Esophagus squamous epithelium (tissue), 5 donors: ENCODE results near the gene MAGOH. TPM values are rescaled to one million over a fixed set of nuclear protein-coding genes. Genes with fewer than 3 reads are reported as not detected.

Experiments used
- DNase-seq: peaks from one replicate; lab custom pipeline; 2025; lab: John Stamatoyannopoulos, UW
- H3K27ac ChIP-seq, 4 donors: fragments of 200-600 bp; sonication (generic); one replicate each; pipeline ENCODE4 v1.5.1; 2016 to 2019; ENCODE audit warnings: mild to moderate bottlenecking in 1 of 4
- H3K27me3 ChIP-seq, 4 donors: fragments of 200-600 bp; sonication (generic); 1 replicate in 3 of 4; 2 replicates in 1 of 4; pipeline versions ENCODE4 v1.5.1 to v1.6.0; 2017 to 2021; ENCODE audit warnings: antibody characterized with exemption in 1 of 4
- H3K36me3 ChIP-seq, 3 donors: fragments of 200-600 bp; sonication (generic); one replicate each; pipeline ENCODE4 v1.5.1; 2016 to 2019
- H3K4me1 ChIP-seq, 3 donors: fragments of 200-600 bp; sonication (generic); one replicate each; pipeline ENCODE4 v1.5.1; 2017 to 2019
- H3K4me3 ChIP-seq, 4 donors: fragments of 200-600 bp; sonication (generic); 1 replicate in 3 of 4; 2 replicates in 1 of 4; pipeline ENCODE4 v1.5.1; 2016 to 2019; ENCODE audit warnings: mild to moderate bottlenecking in 2 of 4, moderate library complexity in 1 of 4
- H3K9me3 ChIP-seq, 3 donors: fragments of 200-600 bp; sonication (generic); one replicate each; pipeline ENCODE4 v1.5.1; 2016 to 2019
- POLR2A ChIP-seq, 4 donors: fragments of 450-650 bp; IDR thresholded peaks; one replicate each; pipeline ENCODE4 v1.6.1; 2017; ENCODE audit warnings: antibody characterized with exemption in 4 of 4, mild to moderate bottlenecking in 4 of 4, moderate library complexity in 3 of 4
- WGBS, 2 donors: methylation state at CpG; one replicate each; pipeline ENCODE4 v1.1.5; 2018; 5-methylcytosine and 5-hydroxymethylcytosine counted together
- intact Hi-C: fragments of 100-400 bp; cut with DNase I; formaldehyde crosslinking; loops from one replicate; pipeline ENCODE4 v1.15.0; 2022
- total RNA-seq, 4 donors: library from RNA; depleted of rRNA; stranded (reverse); fragments of >200 nt; gene quantifications; one replicate each; pipeline ENCODE4 v1.1.0, GENCODE V29; 2016
- TF ChIP-seq, protein P1 (sequence below), 6 experiments: fragments of 450-650 bp in 4 of 6; fragments of 200-600 bp in 2 of 6; sonication (generic) in 2 of 6; IDR thresholded peaks; one replicate each; pipeline ENCODE4 v1.5.1; 2016 to 2019; ENCODE audit warnings: antibody characterized with exemption in 6 of 6, mild to moderate bottlenecking in 4 of 6, moderate library complexity in 4 of 6
- donor health status: DM: yes; HTN: yes; CAD: no.

MAGOH gene
- total RNA-seq, 4 donors from 2014 or later: 27.6 to 52.7 (median 41.8) TPM

- H3K9me3 ChIP-seq: no peaks in the 10 kb centered on the region
- no peaks in the 10 kb centered on the region for H3K27me3 ChIP-seq
- H3K27ac ChIP-seq: no peak overlapping the region
- DNase-seq: no peak
- TF ChIP-seq POLR2A (IDR thresholded peaks at IDR 0.05): no peak
- TF ChIP-seq, protein P1, sequence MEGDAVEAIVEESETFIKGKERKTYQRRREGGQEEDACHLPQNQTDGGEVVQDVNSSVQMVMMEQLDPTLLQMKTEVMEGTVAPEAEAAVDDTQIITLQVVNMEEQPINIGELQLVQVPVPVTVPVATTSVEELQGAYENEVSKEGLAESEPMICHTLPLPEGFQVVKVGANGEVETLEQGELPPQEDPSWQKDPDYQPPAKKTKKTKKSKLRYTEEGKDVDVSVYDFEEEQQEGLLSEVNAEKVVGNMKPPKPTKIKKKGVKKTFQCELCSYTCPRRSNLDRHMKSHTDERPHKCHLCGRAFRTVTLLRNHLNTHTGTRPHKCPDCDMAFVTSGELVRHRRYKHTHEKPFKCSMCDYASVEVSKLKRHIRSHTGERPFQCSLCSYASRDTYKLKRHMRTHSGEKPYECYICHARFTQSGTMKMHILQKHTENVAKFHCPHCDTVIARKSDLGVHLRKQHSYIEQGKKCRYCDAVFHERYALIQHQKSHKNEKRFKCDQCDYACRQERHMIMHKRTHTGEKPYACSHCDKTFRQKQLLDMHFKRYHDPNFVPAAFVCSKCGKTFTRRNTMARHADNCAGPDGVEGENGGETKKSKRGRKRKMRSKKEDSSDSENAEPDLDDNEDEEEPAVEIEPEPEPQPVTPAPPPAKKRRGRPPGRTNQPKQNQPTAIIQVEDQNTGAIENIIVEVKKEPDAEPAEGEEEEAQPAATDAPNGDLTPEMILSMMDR (IDR thresholded peaks at IDR 0.05): peak; percentile 81 to 86 (median 84)
- intact Hi-C loops: no loop called here
- peaks cover 0 to 36% (median 0%) of the 10 kb centered on the region in 3 donors for H3K36me3 ChIP-seq
- H3K4me1 ChIP-seq: peaks cover 5 to 23% (median 8%) of the 10 kb centered on the region in 3 donors
- H3K4me3 ChIP-seq: no peak overlapping the region
- WGBS, 2 donors: 18 to 23% methylated on average over 5 to 8 of the region's 8 CpGs
Measured at GRCh38 chr1:53278298-53278725, 40.0 kb upstream of the MAGOH start.

- Histone ChIP-seq H3K27ac (no peak overlapping the region), H3K9me3 (no peaks in the 10 kb centered on the region), H3K4me1 (peaks cover 5 to 33% (median 13%) of the 10 kb centered on the region in 3 donors), H3K27me3 (no peaks in the 10 kb centered on the region), H3K36me3 (peaks cover 0 to 36% (median 0%) of the 10 kb centered on the region in 3 donors), H3K4me3 (no peak overlapping the region)
- intact Hi-C loops: loop anchor here (2.0 kb wide), 1 partner anchor 115 kb away; no protein-coding TSS in a partner anchor
- DNase-seq: no peak
- WGBS, 2 donors: 98% methylated on average over 4 to 5 of the region's 5 CpGs
- TF ChIP-seq POLR2A (IDR thresholded peaks at IDR 0.05): no peak
- TF ChIP-seq, protein P1 (IDR thresholded peaks at IDR 0.05): no peak
Measured at GRCh38 chr1:53277326-53277725, 39.0 kb upstream of the MAGOH start.

- DNase-seq: no peak
- TF ChIP-seq, protein P1 (IDR thresholded peaks at IDR 0.05): no peak
- TF ChIP-seq POLR2A (IDR thresholded peaks at IDR 0.05): no peak
- peaks cover 5 to 34% (median 14%) of the 10 kb centered on the region in 3 donors for H3K4me1 ChIP-seq
- 91% methylated on average over 7 of the region's 46 CpGs; no CpG with 5 or more reads in 1 of the 2 donors for WGBS, 2 donors
- H3K9me3 ChIP-seq: no peaks in the 10 kb centered on the region
- no peaks in the 10 kb centered on the region for H3K27me3 ChIP-seq
- no peak overlapping the region for H3K4me3 ChIP-seq
- no peak overlapping the region for H3K27ac ChIP-seq
- intact Hi-C loops: loop anchor here (2.0 kb wide), 1 partner anchor 116 kb away; no protein-coding TSS in a partner anchor
- peaks cover 0 to 36% (median 0%) of the 10 kb centered on the region in 3 donors for H3K36me3 ChIP-seq
Measured at GRCh38 chr1:53276902-53277281, 38.6 kb upstream of the MAGOH start.

DNA sequence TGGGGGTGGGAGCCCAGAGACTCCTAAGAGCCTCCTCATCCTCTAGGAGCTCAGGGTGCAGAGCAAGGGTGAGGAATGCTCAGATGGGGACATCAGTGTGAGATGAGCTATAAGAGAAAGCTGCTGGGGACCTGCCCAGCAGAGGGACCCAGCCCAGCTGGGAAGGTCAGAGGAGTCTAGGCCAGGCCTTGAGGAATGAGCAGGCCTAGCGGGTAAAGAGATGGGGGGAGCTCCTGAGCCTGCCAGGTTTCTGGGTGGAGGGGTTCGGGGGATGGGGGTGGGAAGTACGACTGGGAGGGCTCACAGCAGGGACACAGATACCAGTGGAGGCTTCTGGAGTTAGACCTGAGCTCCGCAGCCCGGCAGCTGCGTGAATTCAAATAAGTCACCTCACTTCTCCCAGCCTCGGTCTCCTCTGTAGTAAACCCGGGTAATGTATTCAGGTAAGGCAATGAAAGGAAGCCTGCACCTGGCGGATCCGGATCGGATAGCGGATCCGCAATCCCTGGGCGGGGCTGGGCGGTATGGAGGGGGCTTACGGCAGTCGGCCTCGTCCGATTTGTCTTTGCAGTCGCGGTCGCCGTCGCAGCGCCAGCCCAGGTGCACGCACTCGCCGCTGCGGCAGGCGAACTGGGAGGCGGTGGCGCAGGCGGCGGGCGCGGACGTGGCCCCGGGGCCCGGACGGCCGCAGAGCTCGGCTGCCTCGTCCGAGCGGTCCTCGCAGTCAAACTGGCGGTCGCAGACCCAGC is 38.0 kb upstream of the MAGOH start:
- DNase-seq: no peak
- intact Hi-C loops: loop anchor here (2.0 kb wide), 1 partner anchor 116 kb away; no protein-coding TSS in a partner anchor
- H3K27ac ChIP-seq: no peak overlapping the region
- no peak overlapping the region for H3K4me3 ChIP-seq
- 92 to 94% methylated on average over 7 to 18 of the region's 48 CpGs for whole genome bisulfite sequencing, 2 donors
- H3K27me3 ChIP-seq: no peaks in the 10 kb centered on the region
- TF ChIP-seq POLR2A (IDR thresholded peaks at IDR 0.05): no peak
- TF ChIP-seq, protein P1 (IDR thresholded peaks at IDR 0.05): no peak
- H3K36me3 ChIP-seq: peaks cover 0 to 39% (median 0%) of the 10 kb centered on the region in 3 donors
- peaks cover 5 to 34% (median 14%) of the 10 kb centered on the region in 3 donors for H3K4me1 ChIP-seq
- H3K9me3 ChIP-seq: no peaks in the 10 kb centered on the region

- Histone ChIP-seq H3K4me1 (peaks cover 5 to 34% (median 14%) of the 10 kb centered on the region in 3 donors), H3K27me3 (no peaks in the 10 kb centered on the region), H3K4me3 (no peak overlapping the region), H3K36me3 (peaks cover 0 to 40% (median 0%) of the 10 kb centered on the region in 3 donors), H3K27ac (no peak overlapping the region), H3K9me3 (no peaks in the 10 kb centered on the region)
- no peak for DNase-seq
- TF ChIP-seq, protein P1 (IDR thresholded peaks at IDR 0.05): no peak
- no peak for TF ChIP-seq POLR2A (IDR thresholded peaks at IDR 0.05)
- intact Hi-C loops: no loop called here
- no CpG with 5 or more reads among the region's 3 CpGs for WGBS, 2 donors
Measured at GRCh38 chr1:53275566-53275965, 37.2 kb upstream of the MAGOH start.
